Smooth muscle cell (in vitro differentiated cells): ENCODE data around the gene TBL2. TPM values are rescaled to one million over a fixed set of nuclear protein-coding genes. Genes with fewer than 3 reads are reported as not detected.
A peak's percentile ranks its signal among the peaks of the same experiment; 100 is the strongest.

Source experiments
- DNase-seq: peaks from one replicate; lab custom pipeline; 2025; ENCODE audit not compliant: unreplicated experiment; lab: John Stamatoyannopoulos, UW
- H2AFZ ChIP-seq: fragments of 200-600 bp; sonication (generic); 2 replicates; pipeline ENCODE4 v1.6.0; 2016; ENCODE audit warnings: antibody characterized with exemption, low read depth, mild to moderate bottlenecking
- H3F3A ChIP-seq: fragments of 200-600 bp; sonication (generic); 2 replicates; pipeline ENCODE4 v1.6.0; 2017; ENCODE audit warnings: antibody characterized with exemption, low read depth
- H3K27ac ChIP-seq: fragments of 200-600 bp; sonication (generic); 2 replicates; pipeline ENCODE4 v1.5.1; 2016; ENCODE audit warnings: low read depth, mild to moderate bottlenecking
- H3K27me3 ChIP-seq: fragments of 200-600 bp; sonication (generic); 2 replicates; pipeline ENCODE4 v1.6.1; 2016; ENCODE audit warnings: low read depth, mild to moderate bottlenecking
- H3K36me3 ChIP-seq: fragments of 200-600 bp; sonication (generic); 2 replicates; pipeline ENCODE4 v1.5.1; 2016; ENCODE audit warnings: low read depth
- H3K4me1 ChIP-seq: fragments of 200-600 bp; sonication (generic); 2 replicates; pipeline ENCODE4 v1.5.1; 2016; ENCODE audit warnings: low read depth
- H3K4me2 ChIP-seq: fragments of 200-600 bp; sonication (generic); 2 replicates; pipeline ENCODE4 v1.6.0; 2016; ENCODE audit warnings: mild to moderate bottlenecking
- H3K4me3 ChIP-seq: fragments of 200-600 bp; sonication (generic); 2 replicates; pipeline ENCODE4 v1.5.1; 2016; ENCODE audit warnings: mild to moderate bottlenecking
- H3K79me2 ChIP-seq: fragments of 200-600 bp; sonication (generic); 2 replicates; pipeline ENCODE4 v1.6.0; 2016; ENCODE audit warnings: low read depth, mild to moderate bottlenecking
- H3K9ac ChIP-seq: fragments of 200-600 bp; sonication (generic); 2 replicates; pipeline ENCODE4 v1.6.0; 2016; ENCODE audit warnings: low read depth
- H3K9me3 ChIP-seq: fragments of 200-600 bp; sonication (generic); replicated peaks from 2 replicates; pipeline ENCODE4 v1.5.1; 2016; ENCODE audit warnings: low read depth
- H4K20me1 ChIP-seq: fragments of 200-600 bp; sonication (generic); 2 replicates; pipeline ENCODE4 v1.6.0; 2016; ENCODE audit warnings: low read depth
- CTCF ChIP-seq: fragments of 200-600 bp; sonication (generic); IDR thresholded peaks from 2 replicates; pipeline ENCODE4 v1.5.1; 2017; ENCODE audit warnings: borderline replicate concordance, mild to moderate bottlenecking, antibody characterized with exemption; ENCODE audit not compliant: insufficient read depth, poor library complexity, severe bottlenecking
- WGBS: methylation state at CpG from one replicate; pipeline ENCODE4 v1.1.7; 2016; ENCODE audit warnings: low lambda C conversion rate; 5-methylcytosine and 5-hydroxymethylcytosine counted together
- polyA plus RNA-seq: library from polyadenylated mRNA; unstranded; fragments of >200 nt; fragmentation: Nextera tagmentation; extraction: Ambion mirVana; gene quantifications from 2 replicates; pipeline ENCODE4 v1.2.1, GENCODE V29; 2016
- total RNA-seq: library from RNA; depleted of rRNA; stranded (reverse); fragments of >200 nt; gene quantifications from 2 replicates; pipeline ENCODE4 v1.2.3, GENCODE V29; 2014

TBL2 gene
- total and polyA plus RNA-seq, 2 experiments from 2014 or later: 67.6 to 78.5 TPM

GRCh38 chr7:73565675-73566340 is 12.6 kb downstream of the TBL2 start:
- WGBS: 87% methylated on average over 7 of the region's 7 CpGs
- H3K4me2 ChIP-seq: no peak overlapping the region

DNA sequence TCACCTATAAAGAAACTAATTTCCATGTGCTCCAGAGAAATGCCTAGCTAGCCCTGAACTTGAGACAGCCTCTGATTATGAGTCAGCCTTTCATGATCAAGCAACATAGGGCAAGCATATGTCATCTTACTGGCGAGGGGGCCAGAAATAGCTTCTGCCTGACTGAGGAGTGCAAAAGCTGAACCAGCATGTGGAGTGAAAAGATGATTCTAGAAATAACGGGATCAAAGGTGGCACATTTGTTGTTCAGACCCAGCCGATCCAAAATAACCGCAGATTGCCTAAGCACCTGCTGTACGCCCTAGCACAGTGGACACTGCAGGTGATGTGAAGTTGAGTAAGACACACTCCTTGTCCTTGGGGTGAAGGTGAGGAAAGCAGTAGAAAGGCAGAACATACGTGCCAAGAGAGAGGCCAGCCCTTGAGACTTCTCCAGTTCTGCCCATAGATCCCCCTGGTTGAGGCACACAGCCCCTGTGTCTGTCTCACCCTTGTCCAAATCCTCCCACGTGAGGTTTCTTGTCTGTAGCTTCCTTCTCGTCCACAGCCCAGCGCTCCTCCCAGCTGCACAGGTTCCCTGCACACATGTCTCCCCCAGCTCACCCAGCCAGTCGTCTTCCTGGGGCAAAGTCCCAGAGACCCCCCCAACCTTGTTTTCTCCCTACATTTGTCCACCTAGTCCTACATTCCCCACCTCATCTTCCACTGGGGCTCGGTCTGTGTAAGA is 18.1 kb downstream of the TBL2 start:
- Histone ChIP-seq H3K4me3 (no peak overlapping the region), H3K9ac (no peak overlapping the region), H3K27me3 (no peaks in the 10 kb centered on the region), H3K36me3 (no peaks in the 10 kb centered on the region), H3F3A (peaks cover 11% of the 10 kb centered on the region), H4K20me1 (peaks cover 16% of the 10 kb centered on the region), H3K79me2 (peaks cover 16% of the 10 kb centered on the region), H3K27ac (no peak overlapping the region), H3K4me2 (no peak overlapping the region), H2AFZ (no peak overlapping the region), H3K9me3 (no peaks in the 10 kb centered on the region), H3K4me1 (peaks cover 9% of the 10 kb centered on the region)
- DNase-seq: no peak
- 71% methylated on average over 11 of the region's 11 CpGs for WGBS
- TF ChIP-seq CTCF: no peak

More at GRCh38 chr7:73565675-73566340, 12.6 kb downstream of the TBL2 start:
- Histone ChIP-seq H3K36me3 (no peaks in the 10 kb centered on the region), H3K9ac (no peak overlapping the region), H2AFZ (no peak overlapping the region), H4K20me1 (peaks cover 25% of the 10 kb centered on the region), H3K9me3 (no peaks in the 10 kb centered on the region), H3K4me1 (no peaks in the 10 kb centered on the region), H3K27ac (no peak overlapping the region), H3K27me3 (no peaks in the 10 kb centered on the region), H3K4me3 (no peak overlapping the region), H3K79me2 (no peaks in the 10 kb centered on the region), H3F3A (peaks cover 26% of the 10 kb centered on the region)
- DNase-seq: no peak
- no peak for TF ChIP-seq CTCF

- peak within 1 kb of the TSS; percentile 97 for H3K4me2 ChIP-seq
- no peaks in the 10 kb centered on the region for H3K27me3 ChIP-seq
- peak; percentile 63 for DNase-seq
- WGBS: 14% methylated on average over 35 of the region's 83 CpGs
- H3K36me3 ChIP-seq: no peaks in the 10 kb centered on the region
- peak within 1 kb of the TSS; percentile 99 for H3K9ac ChIP-seq
- H3K4me1 ChIP-seq: peaks cover 9% of the 10 kb centered on the region
- H4K20me1 ChIP-seq: peaks cover 38% of the 10 kb centered on the region
- peak within 1 kb of the TSS; percentile 100 for H3K27ac ChIP-seq
- peak within 1 kb of the TSS; percentile 99 for H3K4me3 ChIP-seq
- peak within 1 kb of the TSS; percentile 94 for H2AFZ ChIP-seq
- H3K79me2 ChIP-seq: peaks cover 42% of the 10 kb centered on the region
- peaks cover 11% of the 10 kb centered on the region for H3F3A ChIP-seq
- no peak for TF ChIP-seq CTCF
- H3K9me3 ChIP-seq: no peaks in the 10 kb centered on the region
These were observed 20.8 kb downstream of the TBL2 start, which contains the start of gene BCL7B for GRCh38 chr7:73557397-73558257. BCL7B (minus strand) TSS chr7:73557690; CDS start chr7:73557578, 112 bp downstream.
